Erythroblast (primary cell): ENCODE measurements around the gene LONRF2.

Experiments used
- GATA1 ChIP-seq: IDR thresholded peaks from 2 replicates; pipeline ENCODE4 v1.6.1; 2011; ENCODE audit warnings: low read depth, mild to moderate bottlenecking, control low read depth, low read length, moderate library complexity
- POLR2A ChIP-seq: IDR thresholded peaks from 2 replicates; pipeline ENCODE4 v1.6.1; 2011; ENCODE audit warnings: mild to moderate bottlenecking, low read length

GRCh38 chr2:100242891-100243619 is 79.2 kb downstream of the LONRF2 start:
- TF ChIP-seq POLR2A (no peak), GATA1 (no peak)
